ENCODE results near the gene MEAF6.
"Not testable (repeated sequence)": the region's sequence is repeated elsewhere in the genome, so short reads cannot be mapped to it uniquely, and the experiment has no call there.

The MEAF6 gene

GRCh38 chr1:37514350-37515184 is at the start of gene MEAF6:
Gene MEAF6, minus strand, starts transcription at chr1:37514766. Its CDS starts 20 bp downstream, at chr1:37514746.
- peak; percentile 63 to 75 (median 72) for DNase-seq (ENCODE audit: low read depth in 3 of 3)

DNA sequence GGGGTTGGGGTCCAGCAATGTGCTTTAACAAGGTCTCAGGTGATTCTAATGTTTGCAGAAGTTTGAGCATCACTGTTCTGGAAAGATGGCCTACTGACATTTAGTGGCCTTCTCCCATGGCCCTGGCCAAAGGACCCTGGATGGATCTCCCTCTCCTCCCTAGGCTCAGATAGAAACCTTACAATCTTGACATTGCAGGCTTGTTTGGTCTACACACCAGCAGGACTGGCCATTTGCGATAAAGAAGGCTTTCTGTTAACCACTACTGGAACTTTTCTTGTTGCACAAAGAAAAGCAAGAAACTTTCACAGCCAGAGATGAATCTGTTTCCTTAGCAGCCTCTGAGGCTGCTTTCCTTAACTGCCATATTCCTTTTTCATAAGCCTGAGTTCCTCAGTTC is 48.4 kb upstream of the MEAF6 start:
- no peak for DNase-seq (ENCODE audit: low read depth in 3 of 3)

DNA sequence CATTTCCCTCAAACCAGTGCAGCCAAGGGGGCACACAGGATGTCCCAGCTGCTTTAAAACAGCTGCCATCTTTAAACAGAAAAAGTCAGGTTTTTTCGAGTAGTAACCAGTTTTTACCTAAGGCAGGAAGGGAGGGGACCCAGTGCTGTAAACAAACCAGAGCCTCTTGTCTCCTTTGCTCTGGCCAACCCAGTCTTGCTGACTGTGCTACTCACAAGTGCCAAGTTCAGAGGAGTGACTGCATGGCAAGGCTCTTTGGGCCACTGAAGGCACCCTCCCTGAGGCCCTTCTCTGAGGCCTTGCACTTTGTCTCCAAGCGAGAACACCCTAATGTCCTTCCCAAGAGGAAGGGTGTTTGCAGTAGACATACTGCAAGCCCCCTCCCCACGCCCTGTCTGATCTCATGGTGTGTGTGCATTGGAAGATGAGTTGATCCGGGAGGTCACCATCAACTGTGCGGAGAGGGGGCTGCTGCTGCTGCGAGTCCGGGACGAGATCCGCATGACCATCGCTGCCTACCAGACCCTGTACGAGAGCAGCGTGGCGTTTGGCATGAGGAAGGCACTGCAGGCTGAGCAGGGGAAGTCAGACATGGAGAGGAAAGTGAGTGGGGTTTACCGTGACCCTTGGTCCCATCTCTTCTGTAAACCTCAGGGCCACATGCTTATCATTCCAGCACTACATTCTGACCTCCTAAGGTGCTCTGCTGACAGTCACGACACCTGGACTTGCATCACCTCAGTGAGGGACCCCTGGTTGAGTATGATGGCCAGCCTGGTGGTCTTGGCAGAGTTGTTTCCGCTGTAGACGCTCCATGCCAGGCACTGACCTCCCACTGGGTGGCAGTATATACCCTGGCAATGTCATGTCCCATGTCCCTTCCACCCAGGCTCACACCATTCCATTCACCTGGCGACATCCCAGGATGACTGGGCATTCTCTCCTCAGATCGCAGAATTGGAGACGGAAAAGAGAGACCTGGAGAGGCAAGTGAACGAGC is 46.9 kb upstream of the MEAF6 start:
- DNase-seq (ENCODE audit: low read depth in 3 of 3): peak in 2 of 3 experiments; percentile 8 to 29

GRCh38 chr1:37560401-37561132 is 46.0 kb upstream of the MEAF6 start:
- no peak for DNase-seq (ENCODE audit: low read depth in 3 of 3)

GRCh38 chr1:37559957-37560379 is 45.4 kb upstream of the MEAF6 start:
- not testable (repeated sequence) for DNase-seq (ENCODE audit: low read depth in 3 of 3)

GRCh38 chr1:37559080-37559479 is 44.5 kb upstream of the MEAF6 start:
- no peak for DNase-seq (ENCODE audit: low read depth in 3 of 3)

- no peak for DNase-seq (ENCODE audit: low read depth in 3 of 3)
Measured at GRCh38 chr1:37558411-37558810, 43.8 kb upstream of the MEAF6 start.

GRCh38 chr1:37557402-37557801 is 42.8 kb upstream of the MEAF6 start:
- no peak for DNase-seq (ENCODE audit: low read depth in 3 of 3)

- peak in 1 of 3 experiments; percentile 15 for DNase-seq (ENCODE audit: low read depth in 3 of 3)
Measured at GRCh38 chr1:37556712-37557196, 42.2 kb upstream of the MEAF6 start, which contains the start of gene DNALI1. Gene DNALI1, plus strand, starts transcription at chr1:37556940. Its CDS starts 55 bp downstream, at chr1:37556995.

GRCh38 chr1:37553927-37554808 is 39.6 kb upstream of the MEAF6 start, which contains the start of gene SNIP1:
Gene SNIP1, minus strand, starts transcription at chr1:37554293. Its CDS starts 64 bp downstream, at chr1:37554229.
- peak; percentile 85 to 87 (median 86) for DNase-seq (ENCODE audit: low read depth in 3 of 3)

- DNase-seq (ENCODE audit: low read depth in 3 of 3): no peak
Measured at GRCh38 chr1:37553598-37553926, 39.0 kb upstream of the MEAF6 start.

DNA sequence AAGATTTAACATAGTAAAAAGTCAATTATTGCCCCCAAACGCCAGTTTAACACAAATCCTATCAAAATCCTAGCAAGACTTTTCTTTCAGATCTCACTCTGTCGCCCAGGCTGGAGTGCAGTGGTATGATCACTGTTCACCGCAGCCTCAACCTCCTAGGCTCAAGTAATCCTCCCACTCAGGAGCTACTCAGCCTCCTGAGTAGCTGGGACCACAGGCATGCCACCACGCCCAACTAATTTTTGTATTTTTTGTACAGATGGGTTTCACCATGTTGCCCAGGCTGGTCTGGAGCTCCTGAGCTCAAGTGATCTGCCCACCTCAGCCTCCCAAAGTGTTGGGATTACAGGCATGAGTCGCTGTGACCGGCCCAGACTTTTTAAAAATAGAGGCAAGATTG is 34.8 kb upstream of the MEAF6 start:
- no peak for DNase-seq (ENCODE audit: low read depth in 3 of 3)

DNA sequence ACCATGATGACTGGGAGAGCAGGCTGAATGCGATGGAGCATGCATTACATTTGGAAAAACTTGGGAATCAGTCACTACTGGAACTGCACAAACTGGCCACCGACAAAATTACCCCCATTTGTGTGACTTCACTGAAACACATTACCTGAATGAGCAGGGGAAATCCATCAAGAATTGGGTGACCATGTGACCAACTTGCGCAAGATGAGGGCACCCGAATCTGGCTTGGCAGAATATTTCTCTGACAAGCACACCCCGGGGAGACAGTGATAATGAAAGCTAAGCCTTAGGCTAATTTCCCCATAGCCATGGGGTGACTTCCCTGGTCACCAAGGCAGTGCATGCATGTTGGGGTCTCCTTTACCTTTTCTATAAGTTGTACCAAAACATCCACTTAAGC is 30.5 kb upstream of the MEAF6 start:
- DNase-seq (ENCODE audit: low read depth in 3 of 3): no peak

GRCh38 chr1:37544530-37544929 is 30.0 kb upstream of the MEAF6 start:
- DNase-seq (ENCODE audit: low read depth in 3 of 3): no peak

DNA sequence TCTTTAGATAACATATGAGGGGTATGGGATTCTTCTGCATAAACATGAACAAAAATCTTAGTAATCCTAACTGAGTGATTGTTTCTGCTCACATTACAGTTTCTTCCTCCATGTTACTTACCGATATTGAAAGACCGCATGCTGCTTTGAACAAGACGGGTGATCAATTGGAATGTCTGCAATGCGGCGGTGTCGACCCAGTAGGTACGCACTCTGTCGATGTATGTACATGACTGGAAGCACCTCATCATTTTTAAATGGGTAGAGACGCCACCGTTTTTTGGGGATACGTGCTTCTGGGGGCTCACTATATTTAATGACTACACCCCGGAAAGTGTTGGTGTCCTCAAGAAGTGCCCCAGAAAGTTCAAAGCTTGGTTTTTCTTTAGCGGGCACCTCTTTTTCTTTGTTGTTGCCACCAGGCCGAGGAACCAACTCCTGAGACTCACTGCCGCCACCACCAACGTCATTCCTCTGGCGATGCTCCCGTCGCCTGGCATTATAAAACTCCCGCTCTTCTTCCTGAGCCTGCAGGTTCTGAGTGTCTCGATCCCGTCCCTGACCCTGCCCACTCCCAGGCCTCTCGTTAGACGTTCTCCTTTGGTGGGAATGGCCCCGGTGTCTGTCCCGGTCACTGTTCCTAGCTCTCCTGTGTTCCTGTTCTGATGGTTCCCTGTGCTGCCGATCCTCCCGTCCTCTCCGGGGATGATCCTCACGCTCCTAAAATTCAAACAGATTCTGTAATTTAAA is 25.6 kb upstream of the MEAF6 start:
- DNase-seq (ENCODE audit: low read depth in 3 of 3): no peak

- not testable (repeated sequence) for DNase-seq (ENCODE audit: low read depth in 3 of 3)
Measured at GRCh38 chr1:37539154-37539553, 24.6 kb upstream of the MEAF6 start.

DNA sequence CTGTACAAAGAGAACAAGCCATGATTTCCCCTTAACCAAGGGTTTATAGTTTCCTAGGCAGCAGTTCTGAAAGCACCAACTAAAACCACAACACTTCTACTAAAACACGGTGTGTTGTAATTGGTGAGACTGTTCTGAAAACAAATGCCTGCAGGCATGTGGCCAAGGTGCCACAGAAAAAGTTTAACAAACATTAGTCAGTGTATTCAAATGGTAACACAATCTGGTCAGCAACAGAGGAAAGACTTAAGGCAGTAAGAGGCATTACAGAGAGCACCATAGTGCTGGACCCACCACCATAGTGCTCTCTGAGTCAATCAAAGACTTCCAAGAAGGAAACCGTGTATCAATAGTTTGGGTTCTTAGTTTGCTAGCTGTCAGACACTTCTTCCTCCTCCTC is 22.8 kb upstream of the MEAF6 start:
- DNase-seq (ENCODE audit: low read depth in 3 of 3): no peak

DNA sequence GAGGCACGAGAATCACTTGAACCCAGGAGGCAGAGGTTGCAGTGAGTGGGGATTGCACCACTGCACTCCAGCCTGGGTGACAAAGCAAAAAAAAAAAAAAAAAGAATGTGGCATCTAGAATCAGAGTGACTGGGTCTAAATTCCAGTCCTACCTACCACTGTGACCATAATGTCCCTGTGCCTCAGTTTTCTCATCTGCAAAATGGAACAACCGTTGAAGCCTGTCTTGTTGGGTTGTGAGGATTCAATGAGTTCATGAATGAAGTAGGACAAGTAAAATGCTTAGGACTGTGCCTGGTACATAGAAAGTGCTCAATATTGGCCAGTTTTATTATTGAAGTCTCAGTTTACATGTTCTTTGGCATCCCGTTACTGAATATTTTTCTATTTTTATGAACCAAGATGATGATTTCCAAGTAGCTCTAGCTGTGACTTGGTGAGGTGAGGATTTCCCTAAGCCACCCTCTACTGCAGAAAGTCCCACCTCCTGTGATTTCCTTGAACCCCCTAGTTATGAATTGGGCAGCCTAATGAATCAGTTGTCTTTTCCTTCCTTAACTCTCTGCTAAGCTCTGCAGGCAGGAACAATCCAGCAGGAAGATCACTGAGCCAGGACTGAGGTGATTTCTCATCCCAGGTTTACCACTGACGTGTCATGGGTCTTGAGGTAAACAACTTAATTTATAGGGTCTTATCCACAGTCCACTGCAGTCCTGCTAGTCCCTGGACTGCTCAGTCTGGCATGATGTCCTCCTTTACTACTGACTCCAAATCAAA is 18.9 kb upstream of the MEAF6 start:
- no peak for DNase-seq (ENCODE audit: low read depth in 3 of 3)

Measured in stimulated activated CD4-positive, alpha-beta T cell treated with anti-CD3 and anti-CD28 coated beads, TNF-alpha, amount 100 ng/mL, for 24 hours (primary cell).